GM23338 (cell line): Measurements from ENCODE around the gene MXRA8. TPM values are rescaled to one million over a fixed set of nuclear protein-coding genes. Genes with fewer than 3 reads are reported as not detected.

ENCODE experiments used
- ATAC-seq: fragments of 200-7000 bp; cut with Tn5 transposase; 3 replicates; pipeline ENCODE4 v1.9.1; 2020
- DNase-seq: peaks from one replicate; pipeline ENCODE4 v3.0.0-alpha.2; 2015; ENCODE audit warnings: low spot score
- H2AFZ ChIP-seq: fragments of 200-600 bp; sonication (generic); 2 replicates; pipeline ENCODE4 v1.8.0; 2016; ENCODE audit warnings: antibody characterized with exemption, mild to moderate bottlenecking, moderate library complexity
- H3F3A ChIP-seq: fragments of 200-600 bp; sonication (generic); replicated peaks from 2 replicates; pipeline ENCODE4 v1.8.0; 2017; ENCODE audit warnings: antibody characterized with exemption, mixed run types, low read depth
- H3K27ac ChIP-seq: fragments of 200-600 bp; sonication (generic); 2 replicates; pipeline ENCODE4 v1.6.1; 2016; ENCODE audit warnings: low read depth
- H3K27me3 ChIP-seq: fragments of 200-600 bp; sonication (generic); 2 replicates; pipeline ENCODE4 v1.8.0; 2016; ENCODE audit warnings: mild to moderate bottlenecking, mixed run types, moderate library complexity; ENCODE audit not compliant: insufficient read depth
- H3K36me3 ChIP-seq: fragments of 200-600 bp; sonication (generic); 2 replicates; pipeline ENCODE4 v1.8.0; 2016; ENCODE audit warnings: mild to moderate bottlenecking; ENCODE audit not compliant: insufficient read depth
- H3K4me1 ChIP-seq: fragments of 200-600 bp; sonication (generic); 2 replicates; pipeline ENCODE4 v1.8.0; 2016; ENCODE audit warnings: mild to moderate bottlenecking, moderate library complexity; ENCODE audit not compliant: insufficient read depth
- H3K4me2 ChIP-seq: fragments of 200-600 bp; sonication (generic); 2 replicates; pipeline ENCODE4 v1.7.1; 2017; ENCODE audit warnings: mixed run types
- H3K4me3 ChIP-seq: fragments of 200-600 bp; sonication (generic); 2 replicates; pipeline ENCODE4 v1.6.1; 2016; ENCODE audit warnings: mixed run types
- H3K79me2 ChIP-seq: fragments of 200-600 bp; sonication (generic); replicated peaks from 2 replicates; pipeline ENCODE4 v1.8.0; 2017; ENCODE audit warnings: mild to moderate bottlenecking; ENCODE audit not compliant: insufficient read depth
- H3K9me2 ChIP-seq: fragments of 200-600 bp; sonication (generic); 2 replicates; pipeline ENCODE4 v1.8.0; 2017; ENCODE audit not compliant: insufficient read depth
- H4K20me1 ChIP-seq: fragments of 200-600 bp; sonication (generic); replicated peaks from 2 replicates; pipeline ENCODE4 v1.8.0; 2017; ENCODE audit warnings: mild to moderate bottlenecking; ENCODE audit not compliant: insufficient read depth
- H3K27ac Mint-ChIP-seq: 2 replicates; pipeline ENCODE4 v1.8.0; 2020; ENCODE audit warnings: inconsistent platforms, mild to moderate bottlenecking, moderate library complexity, mixed read lengths
- H3K27me3 Mint-ChIP-seq: 3 replicates; pipeline ENCODE4 v1.8.0; 2022; ENCODE audit warnings: low read depth, mild to moderate bottlenecking, moderate library complexity, mixed read lengths, inconsistent platforms; ENCODE audit not compliant: insufficient read depth, poor library complexity
- H3K36me3 Mint-ChIP-seq: 3 replicates; pipeline ENCODE4 v1.8.0; 2021; ENCODE audit warnings: low read depth, mild to moderate bottlenecking, inconsistent platforms, moderate library complexity, mixed read lengths
- H3K4me1 Mint-ChIP-seq: 3 replicates; pipeline ENCODE4 v1.8.0; 2020; ENCODE audit warnings: mild to moderate bottlenecking, inconsistent platforms, mixed read lengths
- H3K4me3 Mint-ChIP-seq: 3 replicates; pipeline ENCODE4 v1.8.0; 2021; ENCODE audit warnings: moderate library complexity, mild to moderate bottlenecking, inconsistent platforms, mixed read lengths
- H3K9me3 Mint-ChIP-seq: 3 replicates; pipeline ENCODE4 v1.8.0; 2020; ENCODE audit warnings: moderate library complexity, mild to moderate bottlenecking, inconsistent platforms, mixed read lengths
- CREB1 ChIP-seq: fragments of 250-450 bp; sonication (Bioruptor Pico); IDR thresholded peaks from 2 replicates; pipeline ENCODE4 v1.5.0; 2020; ENCODE audit warnings: low read depth, mild to moderate bottlenecking, moderate library complexity
- CTCF ChIP-seq, 2 experiments: fragments of 200-600 bp in 1 of 2; sonication (generic) in 1 of 2; conservative IDR thresholded peaks; 2 replicates each; pipeline versions ENCODE4 v1.5.1 to v1.6.1; 2016 to 2017; ENCODE audit warnings: antibody characterized with exemption in 2 of 2, low read depth in 2 of 2, mild to moderate bottlenecking in 2 of 2, moderate library complexity in 1 of 2
- ETS1 ChIP-seq: IDR thresholded peaks from 2 replicates; pipeline ENCODE4 v1.6.1; 2016; ENCODE audit warnings: antibody characterized with exemption
- EZH2 ChIP-seq: fragments of 200-600 bp; sonication (generic); IDR thresholded peaks from one replicate; pipeline ENCODE4 v1.8.0; 2017; ENCODE audit warnings: antibody characterized with exemption, mild to moderate bottlenecking, low read depth; ENCODE audit not compliant: unreplicated experiment
- EZH2phosphoT487 ChIP-seq: fragments of 200-600 bp; sonication (generic); IDR thresholded peaks from one replicate; pipeline ENCODE4 v1.8.1; 2018; ENCODE audit warnings: antibody characterized with exemption; ENCODE audit not compliant: unreplicated experiment
- JUNB ChIP-seq: IDR thresholded peaks from one replicate; pipeline ENCODE4 v1.6.1; 2016; ENCODE audit warnings: antibody characterized with exemption; ENCODE audit not compliant: unreplicated experiment
- NANOG ChIP-seq: IDR thresholded peaks from 2 replicates; pipeline ENCODE4 v1.6.1; 2016; ENCODE audit warnings: antibody characterized with exemption, borderline replicate concordance
- POLR2AphosphoS5 ChIP-seq: IDR thresholded peaks from 2 replicates; pipeline ENCODE4 v1.6.1; 2016; ENCODE audit warnings: antibody characterized with exemption, low read depth
- REST ChIP-seq: IDR thresholded peaks from one replicate; pipeline ENCODE4 v1.6.1; 2018; ENCODE audit warnings: antibody characterized with exemption; ENCODE audit not compliant: unreplicated experiment
- ZNF114 ChIP-seq: fragments of 250-450 bp; sonication (Bioruptor Pico); IDR thresholded peaks from 2 replicates; pipeline ENCODE4 v1.5.0; 2020; ENCODE audit warnings: mild to moderate bottlenecking, moderate library complexity
- ZNF331 ChIP-seq: fragments of 250-450 bp; sonication (Bioruptor Pico); IDR thresholded peaks from 2 replicates; pipeline ENCODE4 v1.5.0; 2020; ENCODE audit warnings: low read depth, mild to moderate bottlenecking, moderate library complexity
- long read RNA-seq: library from polyadenylated mRNA; unstranded; transcript quantifications from one replicate; pipeline ENCODE4 v2.0.0, GENCODE V29; 2020; ENCODE audit not compliant: unreplicated experiment
- polyA plus RNA-seq: library from polyadenylated mRNA; unstranded; fragments of >200 nt; fragmentation: Nextera tagmentation; extraction: Ambion mirVana; gene quantifications from 2 replicates; pipeline ENCODE4 v1.2.1, GENCODE V29; 2016
- total RNA-seq: library from RNA; depleted of rRNA; stranded (reverse); fragments of >200 nt; shearing (Covaris generic); gene quantifications from 2 replicates; pipeline ENCODE4 v1.2.3, GENCODE V29; 2014; rRNA removed

The MXRA8 gene
- total RNA-seq (11.7 and 17.2 TPM in 2 replicates), polyA plus RNA-seq (7.6 and 9.1 TPM in 2 replicates)
- long read RNA-seq, partial matches to known transcripts = 1 of 2 reads
- long read RNA-seq, other reads (novel, unspliced or antisense) = 1 of 2 reads

- Mint-ChIP-seq H3K9me3 (no peaks in the 10 kb centered on the region; the same call in 2 of the 3 replicates), H3K4me1 (peaks cover 31% of the 10 kb centered on the region), H3K36me3 (no peaks in the 10 kb centered on the region), H3K27me3 (peaks cover 26% of the 10 kb centered on the region), H3K27ac (peak within 1 kb of the TSS; percentile 52; the same call in 1 of the 2 replicates), H3K4me3 (peak within 1 kb of the TSS; percentile 45; the same call in 2 of the 3 replicates)
- DNase-seq = peak; percentile 58
- TF ChIP-seq ZNF114 (CRISPR knock-in tag) = no peak
- peak; percentile 63; the same call in 1 of the 2 replicates for TF ChIP-seq CREB1 (CRISPR knock-in tag)
- Histone ChIP-seq H3K36me3 (no peaks in the 10 kb centered on the region), H4K20me1 (no peaks in the 10 kb centered on the region), H3F3A (peaks cover 19% of the 10 kb centered on the region; the same call in 1 of the 2 replicates), H3K27me3 (peaks cover 19% of the 10 kb centered on the region), H2AFZ (no peak within 1 kb of the TSS; the same call in 1 of the 2 replicates), H3K79me2 (no peaks in the 10 kb centered on the region), H3K4me2 (peak within 1 kb of the TSS; percentile 69; the same call in 1 of the 2 replicates), H3K4me3 (peak within 1 kb of the TSS; percentile 35; the same call in 1 of the 2 replicates), H3K27ac (no peak within 1 kb of the TSS), H3K4me1 (peaks cover 22% of the 10 kb centered on the region), H3K9me2 (no peaks in the 10 kb centered on the region)
- ATAC-seq = peak; percentile 34
Measured at GRCh38 chr1:1358433-1359271, at the start of gene MXRA8. Gene MXRA8, minus strand, starts transcription at chr1:1358555. Its CDS starts 51 bp downstream, at chr1:1358504.

- no peak; the same call in 2 of the 3 replicates for ATAC-seq
- peaks cover 48% of the 10 kb centered on the region for H3K79me2 ChIP-seq
- H4K20me1 ChIP-seq = peaks cover 9% of the 10 kb centered on the region; the same call in 1 of the 2 replicates
- DNase-seq = peak; percentile 41
- Mint-ChIP-seq H3K4me1 (peaks cover 36% of the 10 kb centered on the region), H3K9me3 (peaks cover 14% of the 10 kb centered on the region), H3K36me3 (peaks cover 71% of the 10 kb centered on the region), H3K27me3 (peaks cover 23% of the 10 kb centered on the region), H3K27ac (peak overlapping the region; percentile 91), H3K4me3 (peak overlapping the region; percentile 93)
- peak overlapping the region; percentile 75 for H3K4me2 ChIP-seq
- H3K36me3 ChIP-seq = peaks cover 31% of the 10 kb centered on the region
- peak overlapping the region; percentile 100 for H3K27ac ChIP-seq
- H3F3A ChIP-seq = peaks cover 53% of the 10 kb centered on the region
- H3K27me3 ChIP-seq = no peaks in the 10 kb centered on the region
- H3K9me2 ChIP-seq = no peaks in the 10 kb centered on the region
- H2AFZ ChIP-seq = no peak overlapping the region
- H3K4me1 ChIP-seq = peaks cover 39% of the 10 kb centered on the region
- H3K4me3 ChIP-seq = peak overlapping the region; percentile 98
- TF ChIP-seq ZNF331 (CRISPR knock-in tag) (no peak), ZNF114 (CRISPR knock-in tag) (no peak), EZH2phosphoT487 (no peak), REST (no peak), CTCF (conservative IDR thresholded peaks at IDR 0.05; ENCODE audit: low read depth in 2 of 2) (no peak), EZH2 (no peak), POLR2AphosphoS5 (no peak), ETS1 (no peak), NANOG (no peak), JUNB (no peak), CREB1 (CRISPR knock-in tag) (no peak)
Measured at GRCh38 chr1:1407636-1408318, 49.4 kb upstream of the MXRA8 start.
